Stimulated activated CD4-positive, alpha-beta T cell treated with anti-CD3 and anti-CD28 coated beads, Interleukin-1b, Interleukin-23, amount 100 ng/mL, for 1 hour (primary cell): ENCODE results near the gene HTT.

Experiments used
- DNase-seq, 2 donors: peaks; one replicate each; pipeline ENCODE4 v3.0.0-alpha.2; 2020; ENCODE audit warnings: low read depth in 2 of 2

Gene HTT

DNA sequence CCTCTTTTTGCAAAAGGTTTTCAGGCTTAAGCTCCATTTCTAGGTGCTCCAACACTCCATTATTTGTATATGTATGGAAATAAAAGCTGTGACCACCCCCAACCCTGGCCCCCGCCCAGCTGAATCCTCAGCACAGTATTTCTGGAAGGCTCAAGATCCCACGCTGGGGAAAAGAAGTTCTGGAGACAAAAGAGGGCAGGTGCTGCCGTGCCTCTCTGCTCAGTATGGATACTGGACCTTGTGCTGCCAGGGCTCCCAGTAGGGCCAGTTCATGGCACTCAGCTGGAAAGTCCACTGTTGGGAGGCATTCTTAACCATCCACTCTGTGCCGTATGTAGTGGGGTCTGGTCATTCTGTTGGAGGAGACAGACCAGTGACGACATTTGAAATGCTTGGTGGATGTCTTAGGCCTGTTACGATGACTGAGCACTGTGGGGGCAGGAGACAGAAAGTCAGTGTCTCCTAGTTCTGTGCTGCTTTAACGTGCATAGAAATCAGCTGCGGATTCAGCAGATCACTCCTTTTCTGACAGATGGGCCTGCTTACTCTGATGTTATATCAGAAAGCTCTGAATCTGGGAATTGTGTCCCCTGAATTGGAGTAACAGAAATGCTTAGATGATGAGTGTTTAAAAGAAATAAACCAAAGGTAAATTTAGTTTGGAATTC, 126.1 kb downstream of the HTT start:
- DNase-seq: no peak

DNA sequence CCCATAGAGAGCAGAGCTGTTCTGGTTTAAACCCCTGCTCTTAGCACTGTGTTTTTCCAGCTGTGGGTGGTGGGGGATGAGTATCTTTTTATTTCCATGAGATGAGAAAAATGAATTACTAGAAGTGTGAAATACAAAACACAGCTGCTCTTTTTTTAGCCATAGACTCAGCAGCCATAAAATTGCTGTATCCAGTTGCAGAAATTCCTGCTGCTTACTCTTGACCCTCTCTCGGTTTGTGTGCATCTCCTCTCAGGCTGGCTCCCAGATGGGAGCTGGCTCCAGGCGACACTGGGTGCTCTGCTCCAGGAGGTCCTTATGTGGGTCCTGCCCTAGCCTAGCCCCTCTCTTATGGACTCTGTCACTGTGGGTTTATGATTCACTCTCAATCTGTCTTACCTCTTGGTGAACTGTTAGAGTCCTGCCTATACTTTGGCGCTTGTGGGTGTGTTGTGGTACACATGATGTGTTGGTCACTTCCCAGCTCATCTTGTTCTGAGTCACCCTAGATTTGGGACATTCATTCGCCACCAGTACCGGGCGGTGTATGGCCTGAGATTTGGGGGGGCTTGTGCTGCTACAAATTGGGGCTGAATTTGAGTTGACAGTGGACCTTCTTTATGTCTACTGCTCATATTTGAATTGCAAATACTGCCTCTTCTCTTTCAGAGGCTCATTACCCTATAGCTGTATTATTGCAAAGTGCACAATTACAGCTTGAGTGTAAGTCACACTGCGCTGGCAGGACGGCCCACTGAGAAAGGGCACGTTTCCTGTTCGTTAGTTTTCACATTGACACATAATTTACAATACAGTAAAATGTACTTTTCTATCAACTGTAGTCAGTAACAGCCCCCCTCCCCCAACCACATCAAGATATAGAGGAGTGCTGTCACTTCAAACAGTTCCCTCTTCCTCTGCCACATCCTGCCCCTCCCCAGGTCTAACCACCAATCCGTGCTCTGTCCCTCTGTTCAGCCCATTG, 127.5 kb downstream of the HTT start:
- peak; percentile 20 to 28 for DNase-seq

DNA sequence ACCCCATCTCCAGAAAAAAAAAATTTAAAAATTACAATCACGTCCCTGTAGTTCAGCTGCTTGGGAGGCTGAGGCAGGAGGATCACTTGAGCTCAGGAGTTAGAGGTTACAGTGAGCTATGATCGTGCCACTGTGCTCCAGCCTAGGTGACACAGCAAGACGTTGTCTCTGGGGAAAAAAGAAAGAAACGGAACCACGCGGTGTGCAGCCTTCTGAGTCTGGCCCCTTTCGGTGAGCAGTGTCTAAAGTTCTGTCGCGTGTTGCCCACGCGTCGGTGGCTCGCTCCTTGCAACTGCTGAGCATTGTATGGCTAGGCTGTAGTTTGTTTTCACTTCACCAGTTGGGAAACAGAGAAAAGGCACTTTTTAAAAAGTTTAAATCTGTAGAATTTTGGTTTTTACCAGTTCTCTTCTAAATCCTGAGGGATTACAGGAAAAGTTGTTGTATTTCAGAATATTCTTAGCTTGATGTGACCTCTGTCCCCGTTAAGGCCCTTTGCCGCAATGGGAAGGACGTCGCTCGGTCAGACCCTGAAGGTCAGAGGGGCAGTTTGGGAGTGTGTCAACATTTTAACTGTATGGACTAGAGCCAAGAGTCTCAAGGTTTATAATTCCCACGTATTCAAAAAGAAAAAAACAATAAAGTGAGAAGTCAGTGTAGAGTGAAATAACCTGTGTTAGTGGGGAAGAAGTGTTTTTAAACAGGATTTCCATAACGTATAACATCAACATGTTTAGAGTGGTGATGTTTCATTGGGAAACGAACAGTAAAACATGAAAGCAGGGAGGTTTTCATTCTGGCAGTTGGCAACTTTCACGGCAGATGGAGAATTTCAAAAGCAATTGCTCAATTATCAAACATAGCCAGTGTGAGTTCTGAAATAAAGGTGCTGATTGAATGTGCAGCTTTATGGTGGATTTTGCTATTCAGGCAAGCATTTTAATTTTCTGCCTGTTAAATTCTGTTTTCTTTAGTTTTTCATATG, 128.6 kb downstream of the HTT start:
- peak in 1 of 2 donors; percentile 5 for DNase-seq

GRCh38 chr4:3203971-3204431, 129.5 kb downstream of the HTT start:
- no peak for DNase-seq

DNA sequence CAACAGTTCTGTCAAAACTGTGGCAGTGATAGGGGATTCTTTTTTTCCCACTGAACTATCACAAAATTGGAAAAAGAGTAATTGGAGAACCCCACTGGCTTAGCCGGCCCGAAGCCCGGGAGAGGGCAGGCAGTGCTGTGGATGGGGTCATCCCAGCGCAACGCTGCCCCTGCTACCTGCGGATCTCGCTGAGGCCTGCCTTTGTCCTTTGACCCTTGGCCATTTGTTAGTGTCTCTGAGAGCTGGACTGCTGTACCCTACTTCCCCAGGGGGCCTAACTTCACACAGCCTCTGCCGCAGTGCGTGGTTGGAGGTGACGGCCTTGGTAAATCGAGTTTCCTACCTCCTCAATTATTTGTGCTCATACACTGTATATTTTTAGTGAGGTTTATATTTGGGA, 131.5 kb downstream of the HTT start:
- no peak for DNase-seq

- no peak for DNase-seq
Measured at GRCh38 chr4:3206439-3207100, 132.1 kb downstream of the HTT start.

- no peak for DNase-seq
Measured at GRCh38 chr4:3207531-3208037, 133.1 kb downstream of the HTT start.

DNA sequence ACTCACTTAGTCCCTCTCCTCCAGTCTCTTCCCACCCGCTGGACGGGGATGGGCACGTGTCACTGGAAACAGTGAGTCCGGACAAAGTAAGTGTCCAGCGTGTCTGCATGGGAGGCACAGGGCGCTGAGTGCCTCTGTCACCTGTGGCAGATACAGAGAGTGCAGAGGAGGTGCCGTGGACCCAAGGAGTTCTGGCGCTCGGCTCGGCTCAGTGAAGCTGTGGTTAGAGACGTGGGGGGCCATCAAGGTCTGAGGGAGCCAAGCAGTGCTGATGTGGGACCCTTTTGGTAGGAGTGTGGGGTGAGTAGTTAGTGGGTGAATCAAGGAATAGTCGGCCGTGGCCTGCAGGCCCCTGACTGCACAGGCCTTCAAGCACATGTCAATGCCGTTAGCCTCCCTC, 134.3 kb downstream of the HTT start:
- no peak for DNase-seq

GRCh38 chr4:3209551-3210325, 135.3 kb downstream of the HTT start:
- DNase-seq: no peak

- no peak for DNase-seq
Measured at GRCh38 chr4:3210467-3210866, 136.0 kb downstream of the HTT start.

- no peak for DNase-seq
Measured at GRCh38 chr4:3211866-3212265, 137.4 kb downstream of the HTT start.

DNA sequence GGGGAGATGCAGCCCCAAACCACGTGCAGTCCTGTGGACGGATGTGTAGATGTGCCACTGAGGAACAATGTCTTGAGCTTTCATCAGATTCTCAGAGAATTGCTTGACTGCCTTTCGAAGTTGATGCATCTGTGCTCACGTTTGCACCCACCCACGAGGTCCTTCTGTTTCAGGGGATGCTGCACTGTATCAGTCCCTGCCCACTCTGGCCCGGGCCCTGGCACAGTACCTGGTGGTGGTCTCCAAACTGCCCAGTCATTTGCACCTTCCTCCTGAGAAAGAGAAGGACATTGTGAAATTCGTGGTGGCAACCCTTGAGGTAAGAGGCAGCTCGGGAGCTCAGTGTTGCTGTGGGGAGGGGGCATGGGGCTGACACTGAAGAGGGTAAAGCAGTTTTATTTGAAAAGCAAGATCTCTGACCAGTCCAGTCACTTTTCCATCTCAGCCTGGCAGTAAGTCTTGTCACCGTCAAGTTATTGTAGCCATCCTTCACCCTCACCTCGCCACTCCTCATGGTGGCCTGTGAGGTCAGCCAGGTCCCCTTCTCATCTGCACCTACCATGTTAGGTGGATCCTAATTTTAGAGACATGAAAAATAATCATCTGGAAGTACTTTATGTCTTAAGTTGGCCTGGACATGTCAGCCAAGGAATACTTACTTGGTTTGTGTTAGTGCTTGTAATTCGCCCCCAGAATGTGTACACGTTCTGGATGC, 138.1 kb downstream of the HTT start:
- no peak for DNase-seq

DNA sequence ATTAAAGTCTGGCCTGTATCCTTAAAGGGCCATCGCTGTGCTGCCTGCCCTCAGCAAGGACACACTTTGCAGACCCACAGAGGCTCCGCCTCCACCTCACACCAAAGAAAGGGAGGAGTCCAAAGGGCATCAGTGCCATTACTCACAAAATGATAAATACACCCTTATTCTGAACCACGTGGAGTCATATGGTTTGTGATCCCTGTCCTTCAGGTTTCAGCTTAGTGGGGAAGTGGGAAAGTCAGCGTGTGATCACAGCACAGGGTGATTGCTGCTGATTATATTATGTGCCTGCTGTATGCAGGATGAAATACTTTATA, 138.6 kb downstream of the HTT start:
- no peak for DNase-seq

DNA sequence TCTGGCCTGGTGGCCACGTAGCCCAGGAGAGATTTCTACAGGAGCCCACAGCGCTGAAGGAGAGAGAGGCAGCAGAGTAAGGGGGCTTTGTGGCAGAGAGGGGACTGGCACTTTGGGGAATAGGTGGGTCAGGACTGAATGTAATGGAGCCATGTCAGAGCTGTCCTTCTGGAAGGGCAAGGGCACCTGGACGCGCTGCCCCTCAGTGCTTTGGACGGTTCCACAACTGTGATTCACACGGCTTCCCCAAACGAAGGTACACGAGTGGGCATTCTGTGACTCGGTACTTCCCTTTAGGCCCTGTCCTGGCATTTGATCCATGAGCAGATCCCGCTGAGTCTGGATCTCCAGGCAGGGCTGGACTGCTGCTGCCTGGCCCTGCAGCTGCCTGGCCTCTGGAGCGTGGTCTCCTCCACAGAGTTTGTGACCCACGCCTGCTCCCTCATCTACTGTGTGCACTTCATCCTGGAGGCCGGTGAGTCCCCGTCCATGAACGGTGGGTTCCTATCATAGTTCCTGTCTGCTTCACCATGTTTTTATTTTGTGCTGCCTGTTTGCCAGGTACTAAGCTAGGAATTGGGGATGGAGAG, 139.3 kb downstream of the HTT start:
- DNase-seq: no peak

- no peak for DNase-seq
Measured at GRCh38 chr4:3215256-3215655, 140.8 kb downstream of the HTT start.

- DNase-seq: no peak
Measured at GRCh38 chr4:3215733-3216132, 141.3 kb downstream of the HTT start.

DNA sequence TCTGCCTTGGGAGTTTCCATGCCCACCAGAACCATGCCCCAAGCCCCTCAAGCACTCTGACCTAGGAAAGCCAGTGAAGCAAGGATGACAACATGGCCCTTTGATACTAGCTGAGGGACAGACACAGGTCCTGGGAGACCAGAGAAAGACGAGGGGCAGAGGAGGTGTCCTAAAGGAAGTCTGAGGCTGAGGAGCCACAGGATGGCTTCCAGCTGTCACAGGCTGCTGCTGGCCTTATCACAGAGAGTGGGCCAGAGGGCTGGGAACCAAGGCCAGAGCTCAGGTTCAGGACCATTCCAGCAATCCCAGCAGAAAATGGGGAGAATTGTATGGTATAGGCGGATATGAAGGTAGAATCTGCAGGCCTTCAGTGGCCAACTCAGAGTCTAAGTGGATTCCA, 142.8 kb downstream of the HTT start:
- DNase-seq: no peak

DNA sequence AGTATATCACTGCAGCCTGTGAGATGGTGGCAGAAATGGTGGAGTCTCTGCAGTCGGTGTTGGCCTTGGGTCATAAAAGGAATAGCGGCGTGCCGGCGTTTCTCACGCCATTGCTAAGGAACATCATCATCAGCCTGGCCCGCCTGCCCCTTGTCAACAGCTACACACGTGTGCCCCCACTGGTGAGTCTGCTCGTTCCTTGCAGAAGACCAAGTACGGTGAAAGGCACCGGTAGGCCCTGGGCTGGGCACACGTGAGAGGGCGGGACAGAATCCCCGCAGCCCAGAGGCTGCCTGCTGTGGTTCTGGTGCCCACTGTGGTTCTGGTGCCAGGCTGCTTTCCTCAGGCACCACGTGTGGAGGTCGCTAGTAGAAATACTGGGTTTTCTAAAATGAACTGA, 143.3 kb downstream of the HTT start:
- DNase-seq: no peak
